GM19035 (cell line): Measurements from ENCODE around the gene DPP3.

Experiments used
- ATAC-seq: cut with Tn5 transposase; IDR thresholded peaks from one replicate; pipeline ENCODE4 v1.9.1; 2021; ENCODE audit not compliant: unreplicated experiment

Gene DPP3

GRCh38 chr11:66479394-66480116 is 679 bp upstream of the DPP3 start:
- no peak for ATAC-seq

DNA sequence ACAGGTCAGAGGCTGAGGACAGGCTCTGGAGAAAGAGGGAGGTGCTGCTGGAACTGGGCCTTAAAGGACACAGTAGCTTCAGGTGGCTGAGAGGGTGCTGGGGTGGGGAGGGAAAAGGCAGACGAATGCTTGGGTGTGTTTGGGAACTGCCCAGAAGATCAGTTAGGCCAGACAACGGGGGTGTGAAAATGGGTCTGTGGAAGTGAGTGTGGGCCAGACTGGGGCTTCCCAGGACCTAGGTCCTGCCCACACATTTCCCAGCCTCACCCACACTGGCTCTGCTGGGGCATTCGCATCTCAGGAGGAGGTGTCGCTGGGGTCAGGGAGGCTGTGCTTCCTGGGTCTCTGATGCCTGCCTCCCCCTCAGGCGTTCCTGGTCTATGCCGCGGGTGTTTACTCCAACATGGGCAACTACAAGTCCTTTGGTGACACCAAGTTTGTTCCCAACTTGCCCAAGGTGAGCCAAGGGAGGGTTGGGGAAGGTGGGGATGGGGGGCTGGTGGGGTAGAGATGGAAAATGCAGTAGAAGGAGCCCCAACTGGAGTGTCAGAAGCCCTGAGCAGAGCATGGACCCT is 4.7 kb downstream of the DPP3 start:
- ATAC-seq: no peak

GRCh38 chr11:66488957-66489356 is 8.7 kb downstream of the DPP3 start:
- no peak for ATAC-seq

DNA sequence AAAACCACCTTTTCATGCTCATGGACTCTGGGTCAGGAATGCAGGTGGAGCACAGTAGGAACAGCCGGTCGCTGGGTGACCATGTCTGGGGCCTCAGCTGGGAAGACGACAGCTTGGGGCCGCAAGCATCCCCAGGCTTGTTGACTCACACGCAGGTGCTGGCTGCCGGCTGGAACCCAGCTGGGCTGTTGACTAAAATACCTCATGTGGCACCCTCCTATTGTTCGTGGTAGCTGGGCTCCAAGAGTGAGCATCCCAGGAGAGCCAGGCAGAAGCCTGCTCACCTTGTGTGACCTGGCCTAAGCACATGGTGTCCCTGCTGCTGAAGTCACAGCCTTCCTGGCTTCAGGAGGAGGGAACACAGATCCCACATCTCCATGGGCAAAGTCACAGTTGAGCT is 9.4 kb downstream of the DPP3 start:
- no peak for ATAC-seq

GRCh38 chr11:66491315-66491935 is 11.2 kb downstream of the DPP3 start:
- no peak for ATAC-seq

- no peak for ATAC-seq
Observed at GRCh38 chr11:66492161-66492865, 12.1 kb downstream of the DPP3 start.

DNA sequence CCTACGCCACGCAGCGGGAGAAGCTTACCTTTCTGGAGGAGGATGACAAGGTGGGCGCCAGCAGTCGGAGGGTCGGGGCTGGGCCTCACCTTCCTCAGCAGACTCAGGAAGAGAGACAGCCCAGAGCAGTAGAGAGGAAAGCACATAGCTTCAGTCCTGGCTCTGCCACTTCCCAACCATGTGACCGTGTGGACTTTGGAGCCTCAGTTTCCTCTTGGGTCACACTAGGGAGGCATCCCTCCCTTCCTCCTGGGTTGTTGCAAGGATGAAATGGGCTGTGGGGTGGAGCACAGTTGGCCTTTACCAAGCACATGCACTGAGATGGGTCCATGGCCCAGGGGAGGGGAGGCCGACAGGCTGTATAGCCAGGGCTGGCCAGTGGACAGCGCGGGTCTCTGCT is 12.9 kb downstream of the DPP3 start:
- no peak for ATAC-seq

GRCh38 chr11:66494458-66494857 is 14.2 kb downstream of the DPP3 start:
- ATAC-seq: no peak

GRCh38 chr11:66494935-66495334 is 14.7 kb downstream of the DPP3 start:
- no peak for ATAC-seq

DNA sequence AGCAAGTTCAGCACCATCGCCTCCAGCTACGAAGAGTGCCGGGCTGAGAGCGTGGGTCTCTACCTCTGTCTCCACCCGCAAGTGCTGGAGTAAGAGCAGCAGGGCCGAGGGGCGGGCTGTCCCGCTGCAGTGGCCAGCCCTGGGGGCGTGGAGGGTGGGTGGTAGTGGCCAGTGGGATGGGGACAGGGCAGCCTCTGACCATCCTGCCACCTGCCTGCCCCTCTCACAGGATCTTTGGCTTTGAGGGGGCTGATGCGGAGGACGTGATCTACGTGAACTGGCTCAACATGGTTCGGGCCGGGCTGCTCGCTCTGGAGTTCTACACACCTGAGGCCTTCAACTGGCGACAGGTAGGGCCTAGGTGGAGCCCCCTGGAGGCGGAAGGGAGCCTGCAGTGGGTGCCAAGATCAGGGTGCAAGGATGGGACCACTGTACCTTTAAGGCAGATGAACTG is 15.2 kb downstream of the DPP3 start:
- no peak for ATAC-seq

- no peak for ATAC-seq
Observed at GRCh38 chr11:66497206-66497605, 17.0 kb downstream of the DPP3 start.

- ATAC-seq: no peak
Observed at GRCh38 chr11:66498506-66498905, 18.3 kb downstream of the DPP3 start.

- no peak for ATAC-seq
Observed at GRCh38 chr11:66505276-66505816, 25.1 kb downstream of the DPP3 start.

DNA sequence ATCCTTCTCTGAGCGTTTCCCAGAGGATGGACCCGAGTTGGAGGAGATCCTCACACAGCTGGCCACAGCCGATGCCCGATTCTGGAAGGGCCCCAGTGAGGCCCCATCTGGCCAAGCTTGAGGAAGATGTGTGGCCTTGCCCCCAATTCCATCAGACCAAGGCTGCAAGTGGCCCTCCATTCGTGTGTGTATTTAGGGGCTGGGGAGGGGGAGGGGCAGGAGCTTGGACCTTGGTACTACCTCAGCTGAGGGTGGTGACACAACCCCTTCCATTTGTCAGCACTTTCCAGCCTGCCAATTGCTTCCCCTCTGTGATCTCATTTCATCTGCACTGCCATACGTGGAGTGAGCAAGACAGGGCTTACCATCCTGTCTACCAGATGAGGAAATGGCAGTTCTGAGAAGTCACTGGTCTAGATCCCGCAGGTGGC is 28.9 kb downstream of the DPP3 start:
- ATAC-seq: no peak

DNA sequence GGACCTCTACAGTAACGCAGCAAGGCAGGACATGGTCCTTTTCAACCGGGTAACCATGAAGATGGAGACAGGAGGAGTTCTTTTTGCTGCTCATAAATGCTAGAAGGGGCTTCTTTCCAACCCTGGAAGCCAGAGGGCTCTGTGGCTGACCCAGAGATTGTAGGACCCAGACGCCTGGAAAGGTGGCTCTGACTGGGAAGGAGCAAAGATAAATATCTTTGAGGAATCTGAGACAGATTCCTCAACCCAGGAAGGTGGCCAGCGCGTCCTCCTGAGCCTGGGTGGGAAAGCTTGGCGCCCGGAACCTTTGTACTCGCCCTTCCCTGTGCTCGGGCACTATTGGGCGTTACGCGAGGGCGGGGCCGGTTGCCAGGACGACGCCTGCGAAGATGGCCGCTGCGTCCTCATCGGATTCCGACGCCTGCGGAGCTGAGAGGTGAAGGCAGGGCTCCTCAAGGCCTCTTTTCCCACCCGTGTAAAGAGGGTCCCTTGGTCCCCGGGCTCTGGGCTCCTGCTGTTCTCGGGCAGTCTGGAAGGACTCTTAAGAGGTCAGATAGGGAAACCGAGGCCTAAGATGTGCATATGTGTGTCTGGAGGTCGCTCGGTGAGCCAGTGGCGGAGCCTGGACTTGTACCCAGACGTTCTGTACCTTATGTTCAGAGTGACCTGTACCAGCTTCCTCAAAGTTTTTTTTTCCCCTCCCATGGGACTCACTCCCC is 30.2 kb downstream of the DPP3 start, which contains the start of gene BBS1:
Gene BBS1, plus strand, starts transcription at position 365 of the 719 bp plus-strand sequence. Its CDS starts 25 bp downstream, at position 390.
- peak; percentile 92 for ATAC-seq

- ATAC-seq: no peak
Observed at GRCh38 chr11:66510990-66511339, 30.7 kb downstream of the DPP3 start.

DNA sequence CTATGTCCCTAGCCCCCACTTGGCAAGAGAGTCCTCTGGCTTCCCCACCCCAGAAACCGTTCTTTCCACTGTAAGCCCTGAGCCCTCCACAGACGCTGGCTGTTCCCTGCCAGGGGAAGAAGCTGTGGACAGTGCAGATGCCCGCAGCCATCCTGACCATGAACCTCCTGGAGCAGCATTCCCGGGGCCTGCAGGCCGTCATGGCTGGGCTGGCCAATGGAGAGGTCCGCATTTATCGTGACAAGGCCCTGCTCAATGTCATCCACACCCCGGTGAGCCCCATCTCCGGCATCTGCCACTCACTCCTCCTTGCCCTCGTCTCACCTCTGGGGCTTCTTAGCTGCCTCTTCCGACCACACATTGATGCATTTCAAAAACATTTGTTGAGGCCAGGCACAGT is 43.4 kb downstream of the DPP3 start:
- ATAC-seq: no peak

DNA sequence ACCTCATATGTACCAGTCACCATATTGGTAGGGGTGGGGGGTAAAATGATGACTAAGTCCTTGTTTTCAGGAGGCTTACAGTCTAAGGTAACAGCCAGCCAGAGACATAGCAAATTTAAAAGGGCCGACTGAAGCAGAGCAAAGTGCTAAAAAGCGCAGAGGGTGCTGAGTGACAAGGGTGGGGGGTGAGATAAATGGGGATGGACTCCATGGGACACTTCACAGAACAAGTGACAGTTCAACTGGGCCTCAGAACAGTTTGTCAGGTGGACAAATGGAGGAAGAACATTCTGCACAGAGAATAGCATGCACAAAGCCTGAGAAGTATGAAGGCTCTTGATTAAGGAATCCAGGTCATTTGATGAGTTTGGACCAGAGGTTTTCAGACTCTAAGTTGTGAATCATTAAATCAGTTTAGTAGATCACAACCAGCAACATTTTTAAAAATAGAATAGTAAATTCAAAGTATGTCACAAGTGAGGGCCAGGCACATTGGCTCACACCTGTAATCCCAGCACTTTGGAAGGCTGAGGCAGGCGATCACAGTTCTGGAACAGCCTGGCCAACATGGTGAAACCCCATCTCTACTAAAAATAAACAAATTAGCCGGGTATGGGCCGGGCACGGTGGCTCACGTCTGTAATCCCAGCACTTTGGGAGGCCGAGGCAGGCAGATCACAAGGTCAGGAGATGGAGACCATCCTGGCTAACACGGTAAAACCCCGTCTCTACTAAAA is 44.2 kb downstream of the DPP3 start:
- no peak for ATAC-seq

DNA sequence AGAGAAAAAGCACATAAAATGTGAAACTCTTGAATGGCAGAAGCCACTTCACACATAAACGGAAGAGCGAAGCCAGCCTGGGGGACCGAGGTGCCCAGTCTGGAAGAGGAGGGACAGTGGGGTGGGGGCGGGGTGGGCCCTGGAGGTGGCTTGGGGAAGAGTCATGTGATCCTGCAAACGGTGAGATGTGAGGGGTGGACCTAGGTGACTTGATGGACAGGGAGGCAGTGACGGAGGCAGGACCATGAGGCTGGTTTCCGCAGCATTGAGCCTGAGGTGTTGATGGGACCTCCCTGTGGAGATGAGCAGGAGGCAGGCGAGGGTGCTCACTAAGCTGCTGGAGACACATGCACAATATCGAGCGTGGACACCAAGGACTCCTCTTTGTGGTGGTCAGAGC is 48.8 kb downstream of the DPP3 start:
- no peak for ATAC-seq

DNA sequence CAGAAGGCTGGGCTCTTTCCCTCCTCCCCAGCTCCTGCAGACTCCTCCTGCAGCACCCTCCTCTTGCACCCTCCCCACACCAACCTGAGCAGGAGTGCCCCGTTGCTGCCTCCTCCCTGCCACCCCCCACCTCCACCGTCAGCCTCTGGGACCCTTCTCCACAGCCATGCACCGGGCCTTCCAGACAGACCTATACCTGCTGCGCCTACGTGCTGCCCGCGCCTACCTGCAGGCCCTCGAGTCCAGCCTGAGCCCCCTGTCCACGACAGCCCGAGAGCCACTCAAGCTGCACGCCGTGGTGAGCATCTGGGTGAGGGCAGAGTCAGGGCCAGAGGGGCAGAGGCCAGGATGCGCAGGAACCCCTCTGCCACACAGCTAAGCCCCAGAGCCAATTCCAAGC is 49.4 kb downstream of the DPP3 start:
- no peak for ATAC-seq
